OCI-LY3 (cell line): ENCODE data around the gene CASZ1.

ENCODE experiments used
- EZH2phosphoT487 ChIP-seq: fragments of 200-600 bp; shearing (Covaris generic); IDR thresholded peaks from 2 replicates; pipeline ENCODE4 v1.6.1; 2018; ENCODE audit warnings: antibody characterized with exemption, mixed run types, low read depth
- TF ChIP-seq, protein P1 (sequence below): fragments of 200-600, 300-600 bp; sonication (generic); IDR thresholded peaks from 2 replicates; pipeline ENCODE4 v1.5.1; 2014; ENCODE audit warnings: antibody characterized with exemption, low read length, low read depth

DNA sequence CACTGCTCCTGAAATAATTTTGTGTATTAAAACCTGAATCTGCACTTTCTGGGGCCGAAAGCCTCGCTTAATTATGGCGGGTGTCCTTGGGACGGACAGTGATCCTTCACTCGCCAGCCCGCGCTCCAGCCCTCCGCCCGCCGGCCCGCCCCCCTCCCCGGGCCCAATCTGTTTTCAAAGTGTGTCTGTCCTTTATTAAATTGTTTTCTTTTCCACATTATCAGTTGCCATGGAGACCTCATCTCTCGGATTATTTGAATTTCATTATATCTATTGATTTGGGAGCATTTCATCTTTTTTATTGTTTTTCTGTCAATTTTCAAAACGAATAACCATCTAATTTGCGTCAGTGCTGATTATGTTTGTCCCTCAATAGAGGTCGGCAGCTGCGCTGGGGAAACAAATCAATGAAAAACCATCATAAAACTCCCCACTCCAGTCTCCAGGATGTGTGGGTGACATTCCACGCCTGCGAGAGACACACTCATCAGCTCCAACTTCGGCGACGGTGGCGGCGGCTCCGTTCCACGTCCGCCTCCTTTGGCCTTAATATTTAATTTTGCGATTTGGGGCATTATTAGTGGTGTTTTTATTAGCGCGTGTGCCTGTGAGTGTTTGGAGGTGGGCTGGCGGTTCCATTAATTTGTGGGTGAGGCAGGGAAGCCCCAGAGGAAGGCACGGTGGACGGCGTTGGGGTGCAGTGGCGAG, 123.9 kb downstream of the CASZ1 start:
- TF ChIP-seq, protein P1, sequence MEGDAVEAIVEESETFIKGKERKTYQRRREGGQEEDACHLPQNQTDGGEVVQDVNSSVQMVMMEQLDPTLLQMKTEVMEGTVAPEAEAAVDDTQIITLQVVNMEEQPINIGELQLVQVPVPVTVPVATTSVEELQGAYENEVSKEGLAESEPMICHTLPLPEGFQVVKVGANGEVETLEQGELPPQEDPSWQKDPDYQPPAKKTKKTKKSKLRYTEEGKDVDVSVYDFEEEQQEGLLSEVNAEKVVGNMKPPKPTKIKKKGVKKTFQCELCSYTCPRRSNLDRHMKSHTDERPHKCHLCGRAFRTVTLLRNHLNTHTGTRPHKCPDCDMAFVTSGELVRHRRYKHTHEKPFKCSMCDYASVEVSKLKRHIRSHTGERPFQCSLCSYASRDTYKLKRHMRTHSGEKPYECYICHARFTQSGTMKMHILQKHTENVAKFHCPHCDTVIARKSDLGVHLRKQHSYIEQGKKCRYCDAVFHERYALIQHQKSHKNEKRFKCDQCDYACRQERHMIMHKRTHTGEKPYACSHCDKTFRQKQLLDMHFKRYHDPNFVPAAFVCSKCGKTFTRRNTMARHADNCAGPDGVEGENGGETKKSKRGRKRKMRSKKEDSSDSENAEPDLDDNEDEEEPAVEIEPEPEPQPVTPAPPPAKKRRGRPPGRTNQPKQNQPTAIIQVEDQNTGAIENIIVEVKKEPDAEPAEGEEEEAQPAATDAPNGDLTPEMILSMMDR = no peak
- no peak for TF ChIP-seq EZH2phosphoT487
